ENCODE measurements around the gene POLK. TPM values are rescaled to one million over a fixed set of nuclear protein-coding genes. Genes with fewer than 3 reads are reported as not detected.
A peak's percentile ranks its signal among the peaks of the same experiment; 100 is the strongest.

The POLK gene
- total and polyA plus RNA-seq, 2 donors (not counting 3 experiments of a cell fraction or from before 2014, with no cell fraction given) = 5.1 to 27.3 TPM

GRCh38 chr5:75509956-75510355, 1.7 kb upstream of the POLK start:
- H2AFZ ChIP-seq (ENCODE audit: low read depth, low read length) = no peak overlapping the region
- H3K9ac ChIP-seq (replicated peaks; ENCODE audit: extremely low read depth, insufficient read depth, low read length) = peak overlapping the region; percentile 13
- peak overlapping the region; percentile 96 for H3K4me2 ChIP-seq (ENCODE audit: insufficient read depth, low read length)
- FAIRE-seq (no peak), DNase-seq (ENCODE audit: low read depth, low spot score) (peak; percentile 60)
- peaks cover 22% of the 10 kb centered on the region for H3K4me1 ChIP-seq (ENCODE audit: control insufficient read depth, extremely low read depth, insufficient read depth, low read length)
- no peaks in the 10 kb centered on the region for H3K36me3 ChIP-seq (ENCODE audit: control insufficient read depth in 2 of 2, extremely low read depth in 1 of 2, insufficient read depth in 2 of 2, low read length in 2 of 2)
- H3K9me1 ChIP-seq (replicated peaks; ENCODE audit: control insufficient read depth, extremely low read depth, insufficient read depth, low read length) = no peaks in the 10 kb centered on the region
- intact Hi-C loops (cut with micrococcal nuclease) = loop anchor here (2.0 kb wide), 1 partner anchor 457 kb away; the partner anchor contains the start of gene GCNT4
- peaks cover 75% of the 10 kb centered on the region for H3K79me2 ChIP-seq (ENCODE audit: control insufficient read depth, insufficient read depth, low read length)
- ChIA-PET CTCF (interaction anchor here (1.0 to 2.9 kb wide), 4 partner anchors 41 to 665 kb away, joined by 3 to 27 read pairs (median 4); no protein-coding TSS in a partner anchor), POLR2A (interaction anchor here (0.6 kb wide), 1 partner anchor 1203 kb away, joined by 3 read pairs; no protein-coding TSS in a partner anchor)
- peak overlapping the region; percentile 83 to 96 (median 89) for H3K4me3 ChIP-seq (replicated peaks in 1 of 3; ENCODE audit: insufficient read depth in 1 of 3, low read depth in 1 of 3, low read length in 3 of 3)
- no peaks in the 10 kb centered on the region for H3K27me3 ChIP-seq (ENCODE audit: control insufficient read depth in 2 of 2, insufficient read depth in 2 of 2, low read length in 2 of 2)
- TSS peak; percentile 19 for BruUV-seq (replicated peaks)
- peaks cover 4% of the 10 kb centered on the region for H4K20me1 ChIP-seq (replicated peaks; ENCODE audit: control insufficient read depth, extremely low read depth, insufficient read depth, low read length)
- dilution Hi-C loops (cut with MboI; ENCODE audit: extremely low pct_ligation_motif_present, low sequenced_read_pairs) = no loop called here
- no peak overlapping the region for H3K27ac ChIP-seq (ENCODE audit: insufficient read depth, low read depth, low read length)
- TF ChIP-seq MAX (IDR thresholded peaks at IDR 0.05; ENCODE audit: insufficient read depth, insufficient read length) (no peak), CTCF (IDR thresholded peaks at IDR 0.05; ENCODE audit: extremely low read depth in 1 of 2, insufficient read depth in 1 of 2, low read depth in 1 of 2, low read length in 2 of 2) (no peak), POLR2A (IDR thresholded peaks at IDR 0.05; ENCODE audit: low read depth, low read length) (no peak), MYC (IDR thresholded peaks at IDR 0.05; ENCODE audit: low read depth, low read length) (no peak), FOS (IDR thresholded peaks at IDR 0.05; ENCODE audit: borderline replicate concordance, insufficient read depth, low read length) (no peak), JUN (IDR thresholded peaks at IDR 0.05; ENCODE audit: borderline replicate concordance, insufficient read depth, insufficient read length, low read depth) (no peak), GATA2 (IDR thresholded peaks at IDR 0.05; ENCODE audit: insufficient read depth, insufficient read length, low read depth, low read length) (no peak), EZH2 (IDR thresholded peaks at IDR 0.05; ENCODE audit: borderline replicate concordance, low read depth, low read length, severe bottlenecking) (no peak), POLR2AphosphoS5 (IDR thresholded peaks at IDR 0.05; ENCODE audit: insufficient read depth, low read depth, low read length) (no peak)
- H3K9me3 ChIP-seq (replicated peaks; ENCODE audit: control insufficient read depth, insufficient read depth, low read length) = no peaks in the 10 kb centered on the region

Measured in endothelial cell of umbilical vein (primary cell).